RWPE1 (cell line): ENCODE results near the gene RAB7A.

Experiments used
- CTCF ChIA-PET: fragments of 350-600 bp; sonication (Branson Sonifier 250); formaldehyde crosslinking; extraction: SDS; loops from one replicate; lab custom pipeline; 2021; lab: Yijun Ruan, JAX
- POLR2A ChIA-PET: fragments of 400-600 bp; formaldehyde crosslinking; extraction: SDS; loops from one replicate; lab custom pipeline; 2020; ENCODE audit warnings: antibody characterized with exemption; ENCODE audit not compliant: low non-redundant PET; lab: Yijun Ruan, JAX
- DNase-seq: peaks from one replicate; pipeline ENCODE4 v3.0.0; 2012; ENCODE audit warnings: low spot score
- H3K27ac ChIP-seq: fragments of 450-650 bp; 2 replicates; pipeline ENCODE4 v1.5.1; 2017
- CTCF ChIP-seq: fragments of 450-650 bp; conservative IDR thresholded peaks from 2 replicates; pipeline ENCODE4 v1.5.1; 2017; ENCODE audit warnings: low read depth, mild to moderate bottlenecking

The RAB7A gene

GRCh38 chr3:128701342-128702212, 24.4 kb upstream of the RAB7A start:
- POLR2A ChIA-PET, result no interaction called here
- DNase-seq, result no peak
- H3K27ac ChIP-seq, result no peak overlapping the region
- TF ChIP-seq CTCF, result no peak
- CTCF ChIA-PET, result interaction anchor here (1.2 kb wide), 1 partner anchor 21 kb away, joined by 5 read pairs; no protein-coding TSS in a partner anchor

DNA sequence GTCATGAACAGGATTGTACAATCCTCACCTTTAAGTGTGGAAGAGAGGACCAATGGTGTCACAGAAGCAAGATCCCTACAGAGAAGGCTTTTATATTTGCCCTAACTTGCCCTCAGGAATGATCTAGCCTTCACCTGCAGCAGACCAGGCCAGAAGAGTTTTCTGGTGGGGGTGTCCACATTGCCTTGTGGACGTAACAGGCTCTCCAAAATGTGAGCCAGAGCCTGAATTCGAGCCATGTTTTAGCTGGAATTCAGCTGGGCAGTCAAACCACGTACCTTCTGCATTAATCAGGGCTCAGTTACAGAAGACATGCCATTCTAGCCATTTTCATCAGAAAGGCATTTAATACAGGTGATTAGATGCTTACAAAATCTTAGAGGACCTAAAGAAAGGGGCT, 23.6 kb upstream of the RAB7A start:
- H3K27ac ChIP-seq, result no peak overlapping the region
- DNase-seq, result no peak
- no peak for TF ChIP-seq CTCF
- CTCF ChIA-PET, result interaction anchor here (0.6 to 1.2 kb wide), 2 partner anchors 22 to 57 kb away, joined by 3 to 5 read pairs; no protein-coding TSS in a partner anchor
- POLR2A ChIA-PET, result no interaction called here

GRCh38 chr3:128703561-128703960, 22.4 kb upstream of the RAB7A start:
- no peak for DNase-seq
- H3K27ac ChIP-seq, result no peak overlapping the region
- ChIA-PET POLR2A (no interaction called here), CTCF (interaction anchor here (1.0 to 1.1 kb wide), 2 partner anchors 23 to 142 kb away, joined by 3 read pairs; no protein-coding TSS in a partner anchor)
- TF ChIP-seq CTCF, result no peak

- ChIA-PET POLR2A (no interaction called here), CTCF (interaction anchor here (0.6 to 1.2 kb wide), 2 partner anchors 9 to 12 kb away, joined by 3 read pairs; no protein-coding TSS in a partner anchor)
- no peak overlapping the region for H3K27ac ChIP-seq
- no peak for TF ChIP-seq CTCF
- no peak for DNase-seq
Measured at GRCh38 chr3:128706086-128706615, 19.8 kb upstream of the RAB7A start.

DNA sequence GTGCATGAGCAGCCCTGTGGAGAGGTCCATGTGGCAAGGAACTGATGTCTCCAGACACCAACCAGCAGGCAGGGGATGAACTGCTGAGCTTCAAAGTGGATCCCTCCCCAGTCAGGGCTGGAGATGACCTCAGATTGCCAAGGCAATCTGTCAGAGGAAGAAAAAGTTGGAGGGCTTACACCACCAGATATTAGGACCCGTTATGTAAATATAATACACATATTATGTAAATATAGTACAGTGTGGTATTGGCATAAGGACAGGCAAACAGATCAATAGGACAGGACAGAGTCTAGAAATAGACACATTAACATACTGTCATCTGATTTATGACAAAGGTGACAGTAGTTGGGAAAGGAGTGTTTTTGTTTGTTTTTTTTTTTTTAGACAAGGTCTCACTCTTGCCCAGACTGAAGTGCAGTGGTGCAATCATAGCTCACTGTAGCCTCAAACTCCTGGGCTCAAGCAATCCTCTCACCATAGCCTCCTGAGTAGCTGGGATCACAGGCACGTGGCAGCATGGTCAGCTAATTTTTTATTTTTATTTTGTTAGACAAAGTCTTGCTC, 18.0 kb upstream of the RAB7A start:
- H3K27ac ChIP-seq, result no peak overlapping the region
- ChIA-PET POLR2A (no interaction called here), CTCF (interaction anchor here (0.6 to 0.8 kb wide), 2 partner anchors 90 to 116 kb away, joined by 3 read pairs; no protein-coding TSS in a partner anchor)
- TF ChIP-seq CTCF, result no peak
- no peak for DNase-seq

GRCh38 chr3:128709038-128709437, 16.9 kb upstream of the RAB7A start:
- ChIA-PET CTCF (interaction anchor here (0.6 kb wide), 2 partner anchors 31 to 94 kb away, joined by 3 to 5 read pairs; no protein-coding TSS in a partner anchor), POLR2A (no interaction called here)
- H3K27ac ChIP-seq, result no peak overlapping the region
- no peak for TF ChIP-seq CTCF
- no peak for DNase-seq
